GM21528 (cell line): ENCODE results near the gene GOLGA2.

Experiments
- ATAC-seq: cut with Tn5 transposase; IDR thresholded peaks from one replicate; pipeline ENCODE4 v1.9.1; 2021; ENCODE audit warnings: mild to moderate bottlenecking, moderate library complexity; ENCODE audit not compliant: unreplicated experiment, low FRiP score

GOLGA2 gene

DNA sequence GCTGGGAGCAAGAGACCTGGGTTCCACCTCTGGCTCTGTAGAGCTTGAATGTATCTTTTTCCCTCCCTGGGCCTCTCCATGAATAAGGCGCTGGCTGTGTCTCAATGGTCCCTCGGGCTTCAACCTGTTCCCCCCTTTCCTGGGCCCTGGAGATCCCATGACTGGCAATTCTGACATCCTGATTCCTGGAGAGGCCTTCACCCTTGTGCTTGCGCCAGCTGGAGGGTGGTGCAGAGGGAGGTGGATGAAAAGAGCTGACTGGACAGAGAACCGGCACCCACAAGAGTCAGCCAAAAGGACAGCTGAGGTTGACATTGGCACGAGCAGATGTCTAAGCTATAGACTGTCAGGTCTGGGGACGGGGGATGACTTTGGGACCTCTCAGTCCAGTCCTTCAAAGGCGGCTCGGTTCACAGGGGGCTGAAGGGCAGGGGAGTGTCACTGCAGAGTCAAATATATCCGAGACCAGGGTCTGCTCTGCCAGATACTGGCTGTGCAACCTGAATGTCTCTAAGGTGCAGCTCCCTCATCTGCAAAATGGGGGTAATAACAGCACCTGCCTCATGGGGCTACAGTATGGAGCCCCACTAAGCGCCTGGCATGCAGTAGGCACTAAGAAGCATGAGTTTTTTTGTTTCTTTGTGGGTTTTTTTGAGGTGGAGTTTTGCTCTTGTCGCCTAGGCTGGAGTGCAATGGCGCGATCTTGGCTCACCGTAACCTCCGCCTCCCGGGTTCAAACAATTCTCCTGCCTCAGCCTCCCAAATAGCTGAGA lies 58.8 kb downstream of the GOLGA2 start:
- no peak for ATAC-seq

DNA sequence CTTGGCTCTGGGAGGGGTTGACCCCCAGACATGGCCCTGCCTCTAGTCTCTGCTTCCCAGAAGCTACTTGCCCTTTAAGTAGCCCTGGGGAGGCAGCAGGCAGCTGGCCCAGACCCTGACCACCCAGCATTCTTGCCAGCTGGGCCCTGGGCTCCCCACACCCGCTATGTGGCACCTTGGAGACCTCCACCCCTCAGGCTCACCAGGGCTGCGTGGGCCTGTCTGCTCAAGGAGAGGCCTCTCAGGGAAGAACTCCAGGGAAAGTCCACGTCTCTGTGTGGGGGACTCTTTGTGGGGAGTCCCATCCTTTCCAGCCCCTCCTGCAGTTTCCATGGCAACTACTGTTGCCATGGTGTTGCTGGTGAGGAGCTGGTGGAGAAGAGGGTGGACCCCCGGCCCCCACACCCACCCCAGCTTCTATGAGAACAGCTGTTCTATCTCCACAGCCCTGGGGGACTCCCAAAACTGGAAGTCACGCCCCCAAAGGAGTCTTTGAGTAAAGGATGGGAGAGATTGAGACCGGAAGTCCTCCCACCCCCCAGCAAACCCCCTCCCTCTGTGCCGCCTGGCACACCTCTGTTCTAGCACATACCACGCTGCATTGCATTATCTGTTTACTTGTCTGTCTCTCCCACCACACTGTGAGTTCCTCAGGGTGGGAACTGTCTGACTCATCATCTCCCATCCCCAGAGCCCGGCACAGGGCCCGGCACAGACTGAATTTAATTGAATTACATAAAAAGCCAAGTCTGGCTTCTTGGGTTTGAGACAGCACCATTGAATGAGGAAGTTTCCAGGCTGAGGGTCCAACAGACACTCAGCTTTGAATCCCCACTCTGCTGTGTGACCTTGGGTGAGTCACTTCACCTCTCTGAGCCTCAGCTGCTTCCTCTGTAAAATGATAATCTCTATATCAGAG lies 60.1 kb downstream of the GOLGA2 start:
- ATAC-seq: no peak

GRCh38 chr9:128214571-128215490 lies 61.0 kb downstream of the GOLGA2 start:
- no peak for ATAC-seq

- no peak for ATAC-seq
Measured at GRCh38 chr9:128213746-128214497, 61.9 kb downstream of the GOLGA2 start.

DNA sequence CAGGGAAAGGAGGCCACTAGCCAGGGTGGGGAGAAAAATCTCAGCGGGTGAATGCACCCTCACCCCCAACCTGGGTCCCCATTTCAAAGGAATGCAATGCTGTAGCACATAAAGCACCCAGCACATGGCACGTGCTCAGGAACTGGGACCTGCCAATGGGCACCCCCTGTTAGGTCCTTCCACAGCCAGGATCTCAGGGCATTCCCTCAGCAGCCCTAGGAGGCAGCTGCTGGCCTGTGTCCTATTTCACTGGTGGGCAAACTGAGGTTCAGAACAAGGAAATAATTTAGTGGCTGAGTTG lies 63.9 kb downstream of the GOLGA2 start:
- ATAC-seq: no peak

GRCh38 chr9:128211186-128211980 lies 64.4 kb downstream of the GOLGA2 start:
- ATAC-seq: no peak

- ATAC-seq: no peak
Measured at GRCh38 chr9:128208946-128209669, 66.7 kb downstream of the GOLGA2 start.

GRCh38 chr9:128208386-128208785 lies 67.4 kb downstream of the GOLGA2 start:
- ATAC-seq: no peak

GRCh38 chr9:128206916-128207910 lies 68.6 kb downstream of the GOLGA2 start:
- ATAC-seq: no peak

GRCh38 chr9:128206484-128206883 lies 69.3 kb downstream of the GOLGA2 start:
- no peak for ATAC-seq
